ENCODE results near the gene PTPRN2. TPM values are rescaled to one million over a fixed set of nuclear protein-coding genes. Genes with fewer than 3 reads are reported as not detected.
A peak's percentile ranks its signal among the peaks of the same experiment; 100 is the strongest.

Gene PTPRN2
- total and polyA plus RNA-seq, 2 of the 8 experiments (the other 6 are each of a cell fraction or from before 2014, with no cell fraction given): 2.6 to 4.5 TPM

- DNase-seq (ENCODE audit: low read depth in 1 of 2, low spot score in 2 of 2) (no peak), FAIRE-seq (no peak)
- Histone ChIP-seq H3K4me2 (ENCODE audit: insufficient read depth in 1 of 2, low read depth in 2 of 2, low read length in 2 of 2) (no peak overlapping the region), H3K27ac (ENCODE audit: low read depth, low read length) (no peak overlapping the region), H3K14ac (ENCODE audit: insufficient read length) (no peak overlapping the region), H2BK12ac (ENCODE audit: low read depth, low read length) (no peak overlapping the region), H2BK15ac (ENCODE audit: low read length) (no peak overlapping the region), H3K23me2 (ENCODE audit: low read depth, low read length) (no peaks in the 10 kb centered on the region), H3K79me1 (ENCODE audit: low read depth, low read length) (no peaks in the 10 kb centered on the region), H3K4me1 (replicated peaks in 1 of 4; ENCODE audit: control insufficient read depth in 3 of 4, insufficient read depth in 4 of 4, low read length in 3 of 4) (peaks cover 0 to 19% (median 14%) of the 10 kb centered on the region in 4 experiments; a peak in 6 of 7 replicates), H3K18ac (ENCODE audit: extremely low read depth, low read length) (peak overlapping the region; percentile 73; the same call in 1 of the 2 replicates), H4K20me1 (replicated peaks in 1 of 2; ENCODE audit: control insufficient read depth in 1 of 2, insufficient read depth in 2 of 2, low read length in 2 of 2) (no peaks in the 10 kb centered on the region), H3K9ac (replicated peaks in 1 of 4; ENCODE audit: extremely low read depth in 1 of 4, low read depth in 3 of 4, low read length in 3 of 4) (no peak overlapping the region), H2AFZ (ENCODE audit: low read length) (no peak overlapping the region), H2BK5ac (ENCODE audit: low read depth, low read length) (no peak overlapping the region), H4K91ac (replicated peaks; ENCODE audit: insufficient read length, low read length) (no peak overlapping the region), H3K23ac (ENCODE audit: insufficient read length) (no peak overlapping the region), H3K36me3 (ENCODE audit: control insufficient read depth in 2 of 4, insufficient read depth in 4 of 4, low read length in 3 of 4) (no peaks in the 10 kb centered on the region), H3K56ac (replicated peaks; ENCODE audit: insufficient read length, low read depth, low read length) (no peak overlapping the region), H2BK20ac (ENCODE audit: low read length) (no peak overlapping the region), H3K9me3 (ENCODE audit: insufficient read depth in 2 of 2, low read depth in 1 of 2, low read length in 1 of 2) (no peaks in the 10 kb centered on the region), H3K4me3 (ENCODE audit: extremely low read depth in 1 of 4, insufficient read depth in 2 of 4, low read depth in 3 of 4, low read length in 4 of 4) (no peak overlapping the region), H2AK5ac (ENCODE audit: low read depth, low read length) (no peak overlapping the region), H4K8ac (ENCODE audit: extremely low read depth, insufficient read depth, low read length) (0 out of 2 replicates have a peak overlapping the region, but pooled peaks have one; percentile 7), H3K79me2 (ENCODE audit: control insufficient read depth in 1 of 2, insufficient read depth in 2 of 2, low read length in 2 of 2) (no peaks in the 10 kb centered on the region), H3K4ac (replicated peaks; ENCODE audit: insufficient read length, low read depth, low read length) (no peak overlapping the region), H4K5ac (ENCODE audit: insufficient read length, low read depth, low read length) (no peak overlapping the region), H3K27me3 (replicated peaks in 1 of 4; ENCODE audit: control insufficient read depth in 3 of 4, extremely low read depth in 1 of 4, insufficient read depth in 3 of 4, low read length in 3 of 4) (no peaks in the 10 kb centered on the region), H2BK120ac (replicated peaks; ENCODE audit: low read depth, low read length) (no peak overlapping the region)
- ChIA-PET POLR2A (ENCODE audit: partially characterized antibody) (no interaction called here), CTCF (ENCODE audit: partially characterized antibody) (interaction anchor here (1.0 to 1.3 kb wide), 6 partner anchors 10 to 98 kb away, joined by 3 to 5 read pairs (median 4); no protein-coding TSS in a partner anchor)
- TF ChIP-seq SIN3A (conservative IDR thresholded peaks at IDR 0.05 in 1 of 2, IDR thresholded peaks at IDR 0.05 in 1 of 2; ENCODE audit: low read depth in 1 of 2, low read length in 2 of 2) (no peak), JUND (IDR thresholded peaks at IDR 0.05; ENCODE audit: low read length) (no peak), SP4 (IDR thresholded peaks at IDR 0.05; ENCODE audit: low read length) (no peak), SRF (IDR thresholded peaks at IDR 0.05; ENCODE audit: low read depth, low read length) (no peak)
- 74% methylated on average over 21 of the region's 22 CpGs; no CpG with 5 or more reads in 1 of the 2 experiments for WGBS, 2 experiments (ENCODE audit: extremely low coverage in 1 of 2, insufficient coverage in 1 of 2, insufficient read length in 1 of 2, insufficient replicate concordance in 2 of 2, low coverage in 1 of 2, low lambda C conversion rate in 2 of 2, missing lambda C conversion rate in 1 of 2)
Observed at GRCh38 chr7:158549176-158549615, 38.4 kb downstream of the PTPRN2 start.

Measured in H1 (cell line).